Parathyroid adenoma (tissue), 2 donors: ENCODE results near the gene KCNQ1.

Source experiments
- H2AFZ ChIP-seq: fragments of 300-600 bp; sonication (generic); one replicate; pipeline ENCODE4 v1.7.0; 2017; ENCODE audit warnings: antibody characterized with exemption, mild to moderate bottlenecking
- H3K27ac ChIP-seq: fragments of 300-600 bp; sonication (generic); one replicate; pipeline ENCODE4 v1.7.0; 2017
- H3K27me3 ChIP-seq: fragments of 300-600 bp; sonication (generic); one replicate; pipeline ENCODE4 v1.7.0; 2017; ENCODE audit warnings: low read length; ENCODE audit not compliant: control insufficient read depth, insufficient read depth
- H3K36me3 ChIP-seq: fragments of 300-600 bp; sonication (generic); one replicate; pipeline ENCODE4 v1.7.0; 2017; ENCODE audit warnings: low read length; ENCODE audit not compliant: control insufficient read depth, insufficient read depth
- H3K4me1 ChIP-seq: fragments of 300-600 bp; sonication (generic); one replicate; pipeline ENCODE4 v1.7.0; 2017; ENCODE audit warnings: control low read depth
- H3K4me2 ChIP-seq: fragments of 300-600 bp; sonication (generic); one replicate; pipeline ENCODE4 v1.7.0; 2017; ENCODE audit warnings: low read length
- H3K4me3 ChIP-seq: fragments of 300-600 bp; sonication (generic); one replicate; pipeline ENCODE4 v1.7.0; 2017; ENCODE audit warnings: low read depth, low read length
- H3K79me2 ChIP-seq: fragments of 300-600 bp; sonication (generic); one replicate; pipeline ENCODE4 v1.7.0; 2017; ENCODE audit warnings: control low read depth
- H3K9ac ChIP-seq: fragments of 300-600 bp; sonication (generic); one replicate; pipeline ENCODE4 v1.7.0; 2017; ENCODE audit warnings: mild to moderate bottlenecking
- H3K9me3 ChIP-seq: fragments of 300-600 bp; sonication (generic); one replicate; pipeline ENCODE4 v1.7.0; 2017; ENCODE audit warnings: low read length; ENCODE audit not compliant: control insufficient read depth
- TF ChIP-seq, protein P1 (sequence below): fragments of 300-600 bp; sonication (generic); IDR thresholded peaks from one replicate; pipeline ENCODE4 v1.7.0; 2017; ENCODE audit warnings: antibody characterized with exemption, mild to moderate bottlenecking
- donor health status: primary hyperparathyroidism.

Gene KCNQ1

DNA sequence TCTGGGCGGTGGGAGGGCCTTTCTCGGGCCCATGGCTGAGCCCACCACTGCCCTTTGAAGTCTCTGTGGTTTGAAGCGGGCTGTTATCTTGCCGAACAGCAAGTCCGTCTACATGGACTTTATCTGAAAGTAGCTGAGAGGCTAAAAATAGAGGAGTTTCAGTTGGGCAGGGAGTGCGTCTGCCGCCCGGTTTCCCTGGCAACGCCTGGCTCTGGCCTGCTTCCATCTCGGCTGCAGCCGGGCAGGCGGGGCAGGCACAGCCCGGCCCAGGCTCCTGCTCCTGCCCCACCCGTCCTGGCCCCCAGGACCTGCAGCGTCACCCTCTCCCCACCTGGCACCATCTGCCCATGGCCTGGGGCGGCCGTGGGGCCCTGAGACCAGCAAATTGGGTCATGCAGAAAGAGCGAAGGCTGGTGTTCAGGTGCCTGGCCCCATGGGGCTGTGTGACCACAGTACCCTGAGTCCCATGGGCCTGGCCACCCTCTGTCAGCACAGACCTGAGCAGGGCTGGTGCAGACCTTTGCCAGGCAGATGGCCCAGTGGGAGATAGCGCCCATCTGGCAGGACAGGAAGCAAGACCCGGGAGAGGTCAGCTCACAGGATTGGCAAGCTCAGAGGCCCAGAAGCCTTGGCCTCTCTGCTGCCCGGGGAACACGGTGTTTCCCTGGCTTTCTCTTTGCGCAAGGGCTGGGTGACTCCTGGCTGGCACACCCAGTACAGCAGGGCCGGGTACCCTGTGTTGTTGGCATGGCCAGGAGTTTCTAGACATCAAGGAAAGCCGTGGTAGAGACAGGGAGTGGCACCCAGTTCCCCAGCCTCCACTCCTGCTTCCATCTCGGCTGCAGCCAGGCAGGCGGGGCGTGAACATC lies 334.1 kb downstream of the KCNQ1 start:
- Histone ChIP-seq H3K79me2 (no peaks in the 10 kb centered on the region), H3K9me3 (no peaks in the 10 kb centered on the region), H3K4me3 (peak overlapping the region; percentile 31), H3K4me1 (peaks cover 35% of the 10 kb centered on the region), H3K9ac (no peak overlapping the region), H3K4me2 (peak overlapping the region; percentile 69), H2AFZ (peak overlapping the region; percentile 83), H3K36me3 (no peaks in the 10 kb centered on the region), H3K27me3 (no peaks in the 10 kb centered on the region), H3K27ac (peak overlapping the region; percentile 95)
- TF ChIP-seq, protein P1, sequence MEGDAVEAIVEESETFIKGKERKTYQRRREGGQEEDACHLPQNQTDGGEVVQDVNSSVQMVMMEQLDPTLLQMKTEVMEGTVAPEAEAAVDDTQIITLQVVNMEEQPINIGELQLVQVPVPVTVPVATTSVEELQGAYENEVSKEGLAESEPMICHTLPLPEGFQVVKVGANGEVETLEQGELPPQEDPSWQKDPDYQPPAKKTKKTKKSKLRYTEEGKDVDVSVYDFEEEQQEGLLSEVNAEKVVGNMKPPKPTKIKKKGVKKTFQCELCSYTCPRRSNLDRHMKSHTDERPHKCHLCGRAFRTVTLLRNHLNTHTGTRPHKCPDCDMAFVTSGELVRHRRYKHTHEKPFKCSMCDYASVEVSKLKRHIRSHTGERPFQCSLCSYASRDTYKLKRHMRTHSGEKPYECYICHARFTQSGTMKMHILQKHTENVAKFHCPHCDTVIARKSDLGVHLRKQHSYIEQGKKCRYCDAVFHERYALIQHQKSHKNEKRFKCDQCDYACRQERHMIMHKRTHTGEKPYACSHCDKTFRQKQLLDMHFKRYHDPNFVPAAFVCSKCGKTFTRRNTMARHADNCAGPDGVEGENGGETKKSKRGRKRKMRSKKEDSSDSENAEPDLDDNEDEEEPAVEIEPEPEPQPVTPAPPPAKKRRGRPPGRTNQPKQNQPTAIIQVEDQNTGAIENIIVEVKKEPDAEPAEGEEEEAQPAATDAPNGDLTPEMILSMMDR, result peak; percentile 23

DNA sequence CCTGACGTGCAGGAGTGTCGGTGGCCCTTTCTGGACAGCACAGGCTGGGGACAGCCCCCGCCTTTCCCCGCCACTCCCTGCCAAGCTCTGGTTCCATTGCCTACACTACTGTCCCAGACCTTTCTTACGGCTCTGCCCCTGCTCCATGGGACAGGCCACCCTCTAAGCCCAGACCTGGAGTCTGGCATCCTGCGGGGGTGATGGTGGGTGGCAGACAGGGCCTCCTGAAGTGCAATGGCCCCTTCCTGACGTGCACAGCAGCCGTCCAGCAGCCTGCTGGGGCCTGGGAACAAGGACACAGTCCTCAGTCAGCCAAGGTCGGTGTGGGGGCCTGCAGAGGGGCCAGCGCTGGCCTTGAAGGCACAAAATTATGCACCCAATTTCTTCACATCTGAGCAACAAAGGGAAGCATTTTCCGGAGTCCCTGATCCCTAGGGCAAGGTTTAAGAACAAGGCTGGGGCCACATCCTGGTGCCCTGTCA lies 334.7 kb downstream of the KCNQ1 start:
- no peaks in the 10 kb centered on the region for H3K27me3 ChIP-seq
- H3K9me3 ChIP-seq, result no peaks in the 10 kb centered on the region
- H3K36me3 ChIP-seq, result no peaks in the 10 kb centered on the region
- TF ChIP-seq, protein P1, result no peak
- peaks cover 35% of the 10 kb centered on the region for H3K4me1 ChIP-seq
- H3K4me2 ChIP-seq, result no peak overlapping the region
- peak overlapping the region; percentile 95 for H3K27ac ChIP-seq
- no peak overlapping the region for H3K9ac ChIP-seq
- peak overlapping the region; percentile 83 for H2AFZ ChIP-seq
- H3K4me3 ChIP-seq, result no peak overlapping the region
- H3K79me2 ChIP-seq, result no peaks in the 10 kb centered on the region

DNA sequence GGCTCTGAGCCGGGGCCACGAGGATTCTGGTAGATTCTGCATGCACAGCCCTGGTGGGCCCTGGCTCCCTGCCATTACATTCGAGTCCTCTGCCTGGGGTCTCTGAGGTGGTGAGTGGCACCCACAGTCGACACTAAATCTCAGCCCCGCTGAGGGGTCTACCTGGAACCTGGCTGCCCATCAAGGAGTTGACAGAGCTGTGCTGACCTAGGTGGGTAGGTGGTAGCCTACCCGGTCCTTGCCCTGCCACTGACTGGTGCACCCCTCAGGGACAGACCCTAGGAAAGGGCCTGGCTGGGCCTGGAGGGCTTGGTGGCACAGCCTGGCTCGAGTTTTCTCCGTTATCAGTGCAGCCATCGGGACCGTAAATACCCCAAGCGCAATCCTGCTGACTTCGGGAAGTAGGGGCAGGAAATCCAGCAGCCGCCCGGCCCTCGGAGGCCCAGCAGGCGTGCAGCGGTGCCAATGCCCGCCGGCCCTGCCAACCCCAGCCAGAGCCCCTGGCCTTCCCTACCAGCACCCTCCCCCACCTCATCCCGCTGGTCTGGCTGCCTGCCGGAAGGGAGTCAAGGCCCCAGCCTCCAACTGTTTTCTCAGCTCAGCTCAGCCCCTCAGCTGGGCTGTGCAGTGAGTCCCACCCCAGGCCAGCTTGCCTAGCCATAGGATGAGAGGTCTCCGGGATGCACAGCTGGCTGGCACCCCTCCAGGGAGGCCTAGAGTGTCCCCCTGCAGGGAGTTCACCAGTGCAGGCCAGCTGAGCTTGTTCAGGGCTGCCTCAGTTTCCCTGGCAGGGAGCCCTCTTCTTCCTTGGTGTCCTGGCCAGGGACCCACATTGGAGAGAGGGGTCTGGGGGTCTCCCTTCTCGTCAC lies 335.4 kb downstream of the KCNQ1 start:
- Histone ChIP-seq H3K9me3 (no peaks in the 10 kb centered on the region), H3K79me2 (no peaks in the 10 kb centered on the region), H3K36me3 (no peaks in the 10 kb centered on the region), H3K9ac (no peak overlapping the region), H3K27me3 (no peaks in the 10 kb centered on the region), H3K4me3 (no peak overlapping the region), H3K4me1 (peaks cover 35% of the 10 kb centered on the region), H2AFZ (peak overlapping the region; percentile 69), H3K27ac (peak overlapping the region; percentile 95), H3K4me2 (no peak overlapping the region)
- TF ChIP-seq, protein P1, result no peak

DNA sequence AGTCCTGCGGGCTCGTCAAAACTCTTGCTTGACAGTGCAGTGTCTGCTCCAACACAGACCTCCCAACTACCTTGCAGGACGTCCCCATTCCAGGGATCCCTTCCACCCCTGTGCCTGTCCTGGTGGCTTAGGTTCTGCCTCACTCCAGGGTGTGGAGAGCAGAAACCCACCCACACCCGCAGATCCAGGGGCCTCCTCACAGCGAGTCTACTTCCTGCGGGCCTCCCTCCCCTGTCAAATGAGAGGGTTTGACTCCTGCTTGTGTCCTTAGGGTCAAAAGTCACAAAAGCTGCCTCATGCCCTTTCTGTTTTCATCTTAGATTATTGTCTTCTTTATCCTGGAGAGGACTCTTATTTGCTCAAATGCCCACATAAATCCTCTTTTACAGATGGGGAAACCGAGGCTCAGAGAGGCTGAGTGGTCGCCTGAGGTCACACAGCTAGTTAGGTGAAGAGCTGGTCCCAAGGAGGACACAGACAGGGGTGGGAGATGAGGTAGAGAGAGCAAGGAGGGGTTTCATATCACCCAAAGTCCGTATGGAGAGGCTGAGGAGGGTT lies 336.1 kb downstream of the KCNQ1 start:
- peak overlapping the region; percentile 95 for H3K27ac ChIP-seq
- H3K4me3 ChIP-seq, result no peak overlapping the region
- no peak overlapping the region for H3K9ac ChIP-seq
- no peaks in the 10 kb centered on the region for H3K79me2 ChIP-seq
- peak overlapping the region; percentile 78 for H2AFZ ChIP-seq
- H3K4me1 ChIP-seq, result peaks cover 35% of the 10 kb centered on the region
- TF ChIP-seq, protein P1, result no peak
- no peaks in the 10 kb centered on the region for H3K36me3 ChIP-seq
- H3K9me3 ChIP-seq, result no peaks in the 10 kb centered on the region
- H3K27me3 ChIP-seq, result no peaks in the 10 kb centered on the region
- no peak overlapping the region for H3K4me2 ChIP-seq
